ENCODE measurements around the gene SCN5A. TPM values are rescaled to one million over a fixed set of nuclear protein-coding genes. Genes with fewer than 3 reads are reported as not detected.

Gene SCN5A
- total RNA-seq, 1 experiment from 2014 or later, result 13.6 TPM

DNA sequence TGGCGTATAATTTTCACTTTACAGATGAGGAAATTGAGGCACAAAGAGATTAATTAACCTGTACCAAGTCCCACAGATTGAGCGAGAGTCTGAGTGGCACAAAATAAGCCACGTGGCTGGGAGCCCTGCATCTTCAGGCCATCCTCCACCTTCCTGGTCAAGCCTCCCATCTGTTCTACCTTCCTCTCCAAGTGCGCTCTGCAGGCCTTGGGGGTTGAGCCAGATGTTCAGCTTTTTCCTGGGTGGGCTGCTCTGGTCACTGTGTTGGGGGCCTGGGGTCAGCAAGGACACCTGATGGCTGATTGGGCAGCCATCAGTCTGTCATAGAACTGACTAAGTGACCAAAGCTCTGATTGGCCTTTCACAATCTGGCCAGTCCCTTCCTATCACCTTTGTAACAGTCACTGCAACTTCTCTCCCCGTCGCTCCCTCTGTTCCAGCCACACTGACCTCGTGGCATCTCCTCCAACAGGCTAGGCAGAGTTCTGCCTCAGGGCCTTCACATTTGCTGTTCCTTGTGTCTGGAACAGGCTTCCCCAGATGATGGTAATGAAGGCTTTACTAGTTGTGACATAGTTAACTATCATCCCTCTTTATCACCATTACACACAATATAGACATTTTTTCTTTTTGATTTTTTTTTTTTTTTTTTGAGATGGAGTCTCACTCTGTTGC, 46.8 kb downstream of the SCN5A start (continued):
- TF ChIP-seq, protein P1, sequence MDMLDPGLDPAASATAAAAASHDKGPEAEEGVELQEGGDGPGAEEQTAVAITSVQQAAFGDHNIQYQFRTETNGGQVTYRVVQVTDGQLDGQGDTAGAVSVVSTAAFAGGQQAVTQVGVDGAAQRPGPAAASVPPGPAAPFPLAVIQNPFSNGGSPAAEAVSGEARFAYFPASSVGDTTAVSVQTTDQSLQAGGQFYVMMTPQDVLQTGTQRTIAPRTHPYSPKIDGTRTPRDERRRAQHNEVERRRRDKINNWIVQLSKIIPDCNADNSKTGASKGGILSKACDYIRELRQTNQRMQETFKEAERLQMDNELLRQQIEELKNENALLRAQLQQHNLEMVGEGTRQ (CRISPR knock-in tag; IDR thresholded peaks at IDR 0.05), result no peak
- TF ChIP-seq ZNF219 (CRISPR knock-in tag; IDR thresholded peaks at IDR 0.05; ENCODE audit: borderline replicate concordance), result no peak
- TF ChIP-seq EMX1 (CRISPR knock-in tag; IDR thresholded peaks at IDR 0.05), result no peak
- no peak for TF ChIP-seq ZNF396 (CRISPR knock-in tag; IDR thresholded peaks at IDR 0.05; ENCODE audit: borderline replicate concordance)
- TF ChIP-seq ZNF532 (CRISPR knock-in tag; IDR thresholded peaks at IDR 0.05; ENCODE audit: borderline replicate concordance), result no peak
- TF ChIP-seq FOXJ3 (CRISPR knock-in tag; IDR thresholded peaks at IDR 0.05; ENCODE audit: borderline replicate concordance), result no peak
- TF ChIP-seq ZBTB43 (CRISPR knock-in tag; IDR thresholded peaks at IDR 0.05), result no peak
- TF ChIP-seq NR3C1 (CRISPR knock-in tag; conservative IDR thresholded peaks at IDR 0.05; ENCODE audit: low read depth), result no peak
- no peak for TF ChIP-seq ERG (CRISPR knock-in tag; IDR thresholded peaks at IDR 0.05)
- TF ChIP-seq ZSCAN18 (CRISPR knock-in tag; IDR thresholded peaks at IDR 0.05), result no peak
- TF ChIP-seq, protein P2, sequence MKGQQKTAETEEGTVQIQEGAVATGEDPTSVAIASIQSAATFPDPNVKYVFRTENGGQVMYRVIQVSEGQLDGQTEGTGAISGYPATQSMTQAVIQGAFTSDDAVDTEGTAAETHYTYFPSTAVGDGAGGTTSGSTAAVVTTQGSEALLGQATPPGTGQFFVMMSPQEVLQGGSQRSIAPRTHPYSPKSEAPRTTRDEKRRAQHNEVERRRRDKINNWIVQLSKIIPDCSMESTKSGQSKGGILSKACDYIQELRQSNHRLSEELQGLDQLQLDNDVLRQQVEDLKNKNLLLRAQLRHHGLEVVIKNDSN (CRISPR knock-in tag; IDR thresholded peaks at IDR 0.05), result no peak
- TF ChIP-seq, protein P3, sequence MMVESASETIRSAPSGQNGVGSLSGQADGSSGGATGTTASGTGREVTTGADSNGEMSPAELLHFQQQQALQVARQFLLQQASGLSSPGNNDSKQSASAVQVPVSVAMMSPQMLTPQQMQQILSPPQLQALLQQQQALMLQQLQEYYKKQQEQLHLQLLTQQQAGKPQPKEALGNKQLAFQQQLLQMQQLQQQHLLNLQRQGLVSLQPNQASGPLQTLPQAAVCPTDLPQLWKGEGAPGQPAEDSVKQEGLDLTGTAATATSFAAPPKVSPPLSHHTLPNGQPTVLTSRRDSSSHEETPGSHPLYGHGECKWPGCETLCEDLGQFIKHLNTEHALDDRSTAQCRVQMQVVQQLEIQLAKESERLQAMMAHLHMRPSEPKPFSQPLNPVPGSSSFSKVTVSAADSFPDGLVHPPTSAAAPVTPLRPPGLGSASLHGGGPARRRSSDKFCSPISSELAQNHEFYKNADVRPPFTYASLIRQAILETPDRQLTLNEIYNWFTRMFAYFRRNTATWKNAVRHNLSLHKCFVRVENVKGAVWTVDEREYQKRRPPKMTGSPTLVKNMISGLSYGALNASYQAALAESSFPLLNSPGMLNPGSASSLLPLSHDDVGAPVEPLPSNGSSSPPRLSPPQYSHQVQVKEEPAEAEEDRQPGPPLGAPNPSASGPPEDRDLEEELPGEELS (CRISPR knock-in tag; IDR thresholded peaks at IDR 0.05), result no peak
- TF ChIP-seq, protein P4, sequence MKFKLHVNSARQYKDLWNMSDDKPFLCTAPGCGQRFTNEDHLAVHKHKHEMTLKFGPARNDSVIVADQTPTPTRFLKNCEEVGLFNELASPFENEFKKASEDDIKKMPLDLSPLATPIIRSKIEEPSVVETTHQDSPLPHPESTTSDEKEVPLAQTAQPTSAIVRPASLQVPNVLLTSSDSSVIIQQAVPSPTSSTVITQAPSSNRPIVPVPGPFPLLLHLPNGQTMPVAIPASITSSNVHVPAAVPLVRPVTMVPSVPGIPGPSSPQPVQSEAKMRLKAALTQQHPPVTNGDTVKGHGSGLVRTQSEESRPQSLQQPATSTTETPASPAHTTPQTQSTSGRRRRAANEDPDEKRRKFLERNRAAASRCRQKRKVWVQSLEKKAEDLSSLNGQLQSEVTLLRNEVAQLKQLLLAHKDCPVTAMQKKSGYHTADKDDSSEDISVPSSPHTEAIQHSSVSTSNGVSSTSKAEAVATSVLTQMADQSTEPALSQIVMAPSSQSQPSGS (CRISPR knock-in tag; IDR thresholded peaks at IDR 0.05; ENCODE audit: borderline replicate concordance, low read depth), result no peak
- TF ChIP-seq ZNF232 (CRISPR knock-in tag; IDR thresholded peaks at IDR 0.05), result no peak
- TF ChIP-seq, protein P5, sequence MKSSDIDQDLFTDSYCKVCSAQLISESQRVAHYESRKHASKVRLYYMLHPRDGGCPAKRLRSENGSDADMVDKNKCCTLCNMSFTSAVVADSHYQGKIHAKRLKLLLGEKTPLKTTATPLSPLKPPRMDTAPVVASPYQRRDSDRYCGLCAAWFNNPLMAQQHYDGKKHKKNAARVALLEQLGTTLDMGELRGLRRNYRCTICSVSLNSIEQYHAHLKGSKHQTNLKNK (CRISPR knock-in tag; IDR thresholded peaks at IDR 0.05), result no peak
- TF ChIP-seq MYBL2 (CRISPR knock-in tag; IDR thresholded peaks at IDR 0.05), result no peak
- no peak for TF ChIP-seq SP1 (CRISPR knock-in tag; conservative IDR thresholded peaks at IDR 0.05)

Data from WTC11 (cell line).